ENCODE results near the gene FARP1. TPM values are rescaled to one million over a fixed set of nuclear protein-coding genes. Genes with fewer than 3 reads are reported as not detected.

Gene FARP1
- total RNA-seq, 4 donors from 2014 or later = 103 to 172 (median 129) TPM

- Histone ChIP-seq H3K27ac (no peak overlapping the region), H3K4me1 (peaks cover 0 to 8% of the 10 kb centered on the region in 2 donors), H3K9me3 (no peaks in the 10 kb centered on the region), H3K27me3 (no peaks in the 10 kb centered on the region), H3K36me3 (peaks cover 26 to 29% of the 10 kb centered on the region in 2 donors), H3K4me3 (replicated peaks in 1 of 3) (no peak overlapping the region)
- 86 to 91% methylated on average over 25 to 27 of the region's 27 CpGs for WGBS, 2 donors
- no peak for DNase-seq
- intact Hi-C loops (cut with DNase I) = loop anchor here (5.0 to 10.0 kb wide), 2 partner anchors 132 to 400 kb away; partner anchors contain the start of gene STK24
- TF ChIP-seq CTCF (IDR thresholded peaks at IDR 0.05) (no peak), POLR2A (IDR thresholded peaks at IDR 0.05) (no peak)
These were observed 299.7 kb downstream of the FARP1 start for GRCh38 chr13:98442391-98443230.

- H3K36me3 ChIP-seq = peaks cover 33 to 35% of the 10 kb centered on the region in 2 donors
- WGBS, 2 donors = 88 to 89% methylated on average over 11 of the region's 11 CpGs
These were observed 300.4 kb downstream of the FARP1 start for GRCh38 chr13:98443329-98443728.

GRCh38 chr13:98443800-98444325, 301.0 kb downstream of the FARP1 start:
- intact Hi-C loops (cut with DNase I) = loop anchor here (5.0 to 10.0 kb wide), 2 partner anchors 131 to 398 kb away; partner anchors contain the start of gene STK24
- no peak for DNase-seq
- Histone ChIP-seq H3K9me3 (no peaks in the 10 kb centered on the region), H3K27ac (no peak overlapping the region), H3K27me3 (no peaks in the 10 kb centered on the region), H3K36me3 (peaks cover 38% of the 10 kb centered on the region in 2 donors), H3K4me3 (replicated peaks in 1 of 3) (no peak overlapping the region), H3K4me1 (peaks cover 0 to 8% of the 10 kb centered on the region in 2 donors)
- no peak for TF ChIP-seq CTCF (IDR thresholded peaks at IDR 0.05)
- TF ChIP-seq POLR2A (IDR thresholded peaks at IDR 0.05) = no peak
- WGBS, 2 donors = 88 to 91% methylated on average over 21 of the region's 21 CpGs

More at GRCh38 chr13:98443329-98443728, 300.4 kb downstream of the FARP1 start:
- H3K4me1 ChIP-seq = peaks cover 0 to 8% of the 10 kb centered on the region in 2 donors
- no peak overlapping the region for H3K27ac ChIP-seq
- TF ChIP-seq POLR2A (IDR thresholded peaks at IDR 0.05) (no peak), CTCF (IDR thresholded peaks at IDR 0.05) (no peak)
- H3K9me3 ChIP-seq = no peaks in the 10 kb centered on the region
- no peaks in the 10 kb centered on the region for H3K27me3 ChIP-seq
- no peak for DNase-seq
- intact Hi-C loops (cut with DNase I) = loop anchor here (5.0 to 10.0 kb wide), 2 partner anchors 131 to 399 kb away; partner anchors contain the start of gene STK24
- H3K4me3 ChIP-seq (replicated peaks in 1 of 3) = no peak overlapping the region

GRCh38 chr13:98444381-98444780, 301.5 kb downstream of the FARP1 start:
- Histone ChIP-seq H3K4me1 (peaks cover 0 to 8% of the 10 kb centered on the region in 2 donors), H3K9me3 (no peaks in the 10 kb centered on the region), H3K27me3 (no peaks in the 10 kb centered on the region), H3K4me3 (replicated peaks in 1 of 3) (no peak overlapping the region), H3K36me3 (peaks cover 38 to 43% of the 10 kb centered on the region in 2 donors), H3K27ac (no peak overlapping the region)
- intact Hi-C loops (cut with DNase I) = loop anchor here (5.0 to 10.0 kb wide), 2 partner anchors 130 to 398 kb away; partner anchors contain the start of gene STK24
- 93 to 95% methylated on average over 16 of the region's 16 CpGs for WGBS, 2 donors
- no peak for TF ChIP-seq POLR2A (IDR thresholded peaks at IDR 0.05)
- no peak for DNase-seq

GRCh38 chr13:98445340-98446233, 302.7 kb downstream of the FARP1 start:
- no peaks in the 10 kb centered on the region for H3K27me3 ChIP-seq
- H3K4me1 ChIP-seq = peaks cover 0 to 19% of the 10 kb centered on the region in 2 donors
- no peak overlapping the region for H3K4me3 ChIP-seq (replicated peaks in 1 of 3)
- intact Hi-C loops (cut with DNase I) = loop anchor here (5.0 to 10.0 kb wide), 2 partner anchors 129 to 207 kb away; partner anchors contain the start of gene STK24
- no peaks in the 10 kb centered on the region for H3K9me3 ChIP-seq
- 29 to 46% methylated on average over 12 to 17 of the region's 18 CpGs for WGBS, 2 donors
- peak; percentile 68 to 70 for DNase-seq
- peak; percentile 83 to 98 (median 94) for TF ChIP-seq CTCF (IDR thresholded peaks at IDR 0.05)
- no peak for TF ChIP-seq POLR2A (IDR thresholded peaks at IDR 0.05)
- H3K27ac ChIP-seq = peak overlapping the region in 2 of 3 donors; percentile 40 to 55
- H3K36me3 ChIP-seq = peaks cover 31 to 38% of the 10 kb centered on the region in 2 donors
